IPS-18c (cell line): ENCODE measurements around the gene OR2T27.
"Not testable (repeated sequence)": the region's sequence is repeated elsewhere in the genome, so short reads cannot be mapped to it uniquely, and the experiment has no call there.

Source experiments
- H3K4me3 ChIP-seq: 2 replicates; pipeline ENCODE4 v1.7.0; 2013; ENCODE audit warnings: low read depth, mild to moderate bottlenecking, low read length, moderate library complexity; ENCODE audit not compliant: insufficient read depth
- H3K9me3 ChIP-seq: one replicate; pipeline ENCODE4 v1.6.1; 2013; ENCODE audit warnings: mild to moderate bottlenecking, low read length, moderate library complexity; ENCODE audit not compliant: control insufficient read depth, insufficient read depth

Gene OR2T27

GRCh38 chr1:248655354-248655753 is at the start of gene OR2T27:
Gene OR2T27, minus strand, starts transcription at chr1:248655528. Its CDS starts 4,644 bp downstream, at chr1:248650884.
- not testable (repeated sequence) for H3K4me3 ChIP-seq, H3K9me3 ChIP-seq

GRCh38 chr1:248704606-248705005 is 49.3 kb upstream of the OR2T27 start:
- H3K4me3 ChIP-seq: no peak overlapping the region
- peaks cover 10% of the 10 kb centered on the region for H3K9me3 ChIP-seq

GRCh38 chr1:248703674-248704073 is 48.3 kb upstream of the OR2T27 start:
- Histone ChIP-seq H3K9me3 (peaks cover 10% of the 10 kb centered on the region), H3K4me3 (no peak overlapping the region)

- Histone ChIP-seq H3K9me3 (peaks cover 10% of the 10 kb centered on the region), H3K4me3 (no peak within 1 kb of the TSS)
Observed at GRCh38 chr1:248702714-248703113, 47.4 kb upstream of the OR2T27 start, which contains the start of gene OR14I1. Gene OR14I1, minus strand, starts transcription at chr1:248702766.

- Histone ChIP-seq H3K4me3 (no peak overlapping the region), H3K9me3 (peaks cover 5% of the 10 kb centered on the region)
Observed at GRCh38 chr1:248699099-248699498, 43.8 kb upstream of the OR2T27 start.

- Histone ChIP-seq H3K4me3 (no peak overlapping the region), H3K9me3 (peaks cover 3% of the 10 kb centered on the region)
Observed at GRCh38 chr1:248697907-248698306, 42.6 kb upstream of the OR2T27 start.

GRCh38 chr1:248696774-248697173 is 41.4 kb upstream of the OR2T27 start:
- no peak overlapping the region for H3K4me3 ChIP-seq
- no peaks in the 10 kb centered on the region for H3K9me3 ChIP-seq

GRCh38 chr1:248696261-248696660 is 40.9 kb upstream of the OR2T27 start:
- Histone ChIP-seq H3K9me3 (no peaks in the 10 kb centered on the region), H3K4me3 (no peak overlapping the region)

- no peaks in the 10 kb centered on the region for H3K9me3 ChIP-seq
- H3K4me3 ChIP-seq: no peak overlapping the region
Observed at GRCh38 chr1:248695451-248696132, 40.3 kb upstream of the OR2T27 start.

- H3K4me3 ChIP-seq: no peak overlapping the region
- H3K9me3 ChIP-seq: no peaks in the 10 kb centered on the region
Observed at GRCh38 chr1:248691567-248692155, 36.3 kb upstream of the OR2T27 start.

- H3K9me3 ChIP-seq: no peaks in the 10 kb centered on the region
Observed at GRCh38 chr1:248688527-248689298, 33.4 kb upstream of the OR2T27 start.

GRCh38 chr1:248686815-248687214 is 31.5 kb upstream of the OR2T27 start:
- no peaks in the 10 kb centered on the region for H3K9me3 ChIP-seq

More at GRCh38 chr1:248688527-248689298, 33.4 kb upstream of the OR2T27 start:
- H3K4me3 ChIP-seq: no peak overlapping the region

GRCh38 chr1:248681651-248682050 is 26.3 kb upstream of the OR2T27 start:
- peaks cover 2% of the 10 kb centered on the region for H3K9me3 ChIP-seq
- H3K4me3 ChIP-seq: no peak overlapping the region

More at GRCh38 chr1:248686815-248687214, 31.5 kb upstream of the OR2T27 start:
- H3K4me3 ChIP-seq: no peak overlapping the region

- no peak overlapping the region for H3K4me3 ChIP-seq
- peaks cover 7% of the 10 kb centered on the region for H3K9me3 ChIP-seq
Observed at GRCh38 chr1:248670003-248670402, 14.7 kb upstream of the OR2T27 start.

GRCh38 chr1:248663453-248664328 is 8.4 kb upstream of the OR2T27 start:
- not testable (repeated sequence) for H3K4me3 ChIP-seq, H3K9me3 ChIP-seq

GRCh38 chr1:248656797-248657196 is 1.5 kb upstream of the OR2T27 start:
- not testable (repeated sequence) for H3K4me3 ChIP-seq, H3K9me3 ChIP-seq
